Smooth muscle cell (in vitro differentiated cells): ENCODE data around the gene CST7. TPM values are rescaled to one million over a fixed set of nuclear protein-coding genes. Genes with fewer than 3 reads are reported as not detected.

Experiments
- DNase-seq: peaks from one replicate; lab custom pipeline; 2025; ENCODE audit not compliant: unreplicated experiment; lab: John Stamatoyannopoulos, UW
- H2AFZ ChIP-seq: fragments of 200-600 bp; sonication (generic); 2 replicates; pipeline ENCODE4 v1.6.0; 2016; ENCODE audit warnings: antibody characterized with exemption, low read depth, mild to moderate bottlenecking
- H3F3A ChIP-seq: fragments of 200-600 bp; sonication (generic); 2 replicates; pipeline ENCODE4 v1.6.0; 2017; ENCODE audit warnings: antibody characterized with exemption, low read depth
- H3K27ac ChIP-seq: fragments of 200-600 bp; sonication (generic); 2 replicates; pipeline ENCODE4 v1.5.1; 2016; ENCODE audit warnings: low read depth, mild to moderate bottlenecking
- H3K27me3 ChIP-seq: fragments of 200-600 bp; sonication (generic); 2 replicates; pipeline ENCODE4 v1.6.1; 2016; ENCODE audit warnings: low read depth, mild to moderate bottlenecking
- H3K36me3 ChIP-seq: fragments of 200-600 bp; sonication (generic); 2 replicates; pipeline ENCODE4 v1.5.1; 2016; ENCODE audit warnings: low read depth
- H3K4me1 ChIP-seq: fragments of 200-600 bp; sonication (generic); 2 replicates; pipeline ENCODE4 v1.5.1; 2016; ENCODE audit warnings: low read depth
- H3K4me2 ChIP-seq: fragments of 200-600 bp; sonication (generic); 2 replicates; pipeline ENCODE4 v1.6.0; 2016; ENCODE audit warnings: mild to moderate bottlenecking
- H3K4me3 ChIP-seq: fragments of 200-600 bp; sonication (generic); 2 replicates; pipeline ENCODE4 v1.5.1; 2016; ENCODE audit warnings: mild to moderate bottlenecking
- H3K79me2 ChIP-seq: fragments of 200-600 bp; sonication (generic); 2 replicates; pipeline ENCODE4 v1.6.0; 2016; ENCODE audit warnings: low read depth, mild to moderate bottlenecking
- H3K9ac ChIP-seq: fragments of 200-600 bp; sonication (generic); 2 replicates; pipeline ENCODE4 v1.6.0; 2016; ENCODE audit warnings: low read depth
- H3K9me3 ChIP-seq: fragments of 200-600 bp; sonication (generic); replicated peaks from 2 replicates; pipeline ENCODE4 v1.5.1; 2016; ENCODE audit warnings: low read depth
- H4K20me1 ChIP-seq: fragments of 200-600 bp; sonication (generic); 2 replicates; pipeline ENCODE4 v1.6.0; 2016; ENCODE audit warnings: low read depth
- CTCF ChIP-seq: fragments of 200-600 bp; sonication (generic); IDR thresholded peaks from 2 replicates; pipeline ENCODE4 v1.5.1; 2017; ENCODE audit warnings: borderline replicate concordance, mild to moderate bottlenecking, antibody characterized with exemption; ENCODE audit not compliant: insufficient read depth, poor library complexity, severe bottlenecking
- WGBS: methylation state at CpG from one replicate; pipeline ENCODE4 v1.1.7; 2016; ENCODE audit warnings: low lambda C conversion rate; 5-methylcytosine and 5-hydroxymethylcytosine counted together
- polyA plus RNA-seq: library from polyadenylated mRNA; unstranded; fragments of >200 nt; fragmentation: Nextera tagmentation; extraction: Ambion mirVana; gene quantifications from 2 replicates; pipeline ENCODE4 v1.2.1, GENCODE V29; 2016
- total RNA-seq: library from RNA; depleted of rRNA; stranded (reverse); fragments of >200 nt; gene quantifications from 2 replicates; pipeline ENCODE4 v1.2.3, GENCODE V29; 2014

Gene CST7
- total and polyA plus RNA-seq, 2 experiments from 2014 or later: 1.8 TPM; not detected in 1

- Histone ChIP-seq H2AFZ (no peak overlapping the region), H3K4me2 (no peak overlapping the region), H3K79me2 (no peaks in the 10 kb centered on the region), H3F3A (no peaks in the 10 kb centered on the region), H3K4me3 (no peak overlapping the region), H3K27ac (no peak overlapping the region), H3K9me3 (no peaks in the 10 kb centered on the region), H3K27me3 (no peaks in the 10 kb centered on the region), H4K20me1 (no peaks in the 10 kb centered on the region), H3K9ac (no peak overlapping the region), H3K36me3 (no peaks in the 10 kb centered on the region), H3K4me1 (peaks cover 4% of the 10 kb centered on the region)
- WGBS: 97% methylated on average over 22 of the region's 22 CpGs
- TF ChIP-seq CTCF: no peak
- DNase-seq: no peak
Measured at GRCh38 chr20:24956001-24956841, 7.2 kb downstream of the CST7 start.

- DNase-seq: no peak
- Histone ChIP-seq H3K79me2 (no peaks in the 10 kb centered on the region), H3K4me2 (no peak overlapping the region), H3K9ac (no peak overlapping the region), H3K27me3 (no peaks in the 10 kb centered on the region), H3K4me1 (peaks cover 4% of the 10 kb centered on the region), H3K36me3 (no peaks in the 10 kb centered on the region), H4K20me1 (no peaks in the 10 kb centered on the region), H3K4me3 (no peak overlapping the region), H3K27ac (no peak overlapping the region), H3F3A (no peaks in the 10 kb centered on the region), H3K9me3 (no peaks in the 10 kb centered on the region), H2AFZ (no peak overlapping the region)
- WGBS: 98% methylated on average over 17 of the region's 18 CpGs
- no peak for TF ChIP-seq CTCF
Measured at GRCh38 chr20:24957326-24958016, 8.4 kb downstream of the CST7 start.

- peaks cover 4% of the 10 kb centered on the region for H3K4me1 ChIP-seq
- H4K20me1 ChIP-seq: no peaks in the 10 kb centered on the region
- H3K4me3 ChIP-seq: no peak overlapping the region
- H3K9ac ChIP-seq: no peak overlapping the region
- DNase-seq: no peak
- no peaks in the 10 kb centered on the region for H3F3A ChIP-seq
- no peak overlapping the region for H2AFZ ChIP-seq
- H3K79me2 ChIP-seq: no peaks in the 10 kb centered on the region
- TF ChIP-seq CTCF: no peak
- no peaks in the 10 kb centered on the region for H3K9me3 ChIP-seq
- no peaks in the 10 kb centered on the region for H3K27me3 ChIP-seq
- H3K27ac ChIP-seq: no peak overlapping the region
- H3K4me2 ChIP-seq: no peak overlapping the region
- no peaks in the 10 kb centered on the region for H3K36me3 ChIP-seq
- 94% methylated on average over 20 of the region's 20 CpGs for WGBS
Measured at GRCh38 chr20:24958506-24959385, 9.7 kb downstream of the CST7 start.
